HepG2 (cell line): ENCODE measurements around the gene GDF7. TPM values are rescaled to one million over a fixed set of nuclear protein-coding genes. Genes with fewer than 3 reads are reported as not detected.

Experiments
- AFF4 ChIP-seq: sonication (generic); formaldehyde crosslinking; IDR thresholded peaks from 2 replicates; pipeline ENCODE4 v1.4.0; 2020; ENCODE audit warnings: missing genetic modification reagents
- E2F2 ChIP-seq: sonication (generic); formaldehyde crosslinking; IDR thresholded peaks from 2 replicates; pipeline ENCODE4 v1.4.0; 2020; ENCODE audit warnings: missing genetic modification reagents, borderline replicate concordance
- GFI1 ChIP-seq: sonication (generic); formaldehyde crosslinking; IDR thresholded peaks from 2 replicates; pipeline ENCODE4 v1.5.0; 2020; ENCODE audit warnings: missing genetic modification reagents, mild to moderate bottlenecking, borderline replicate concordance
- HNRNPLL ChIP-seq: fragments of 200-400 bp; formaldehyde crosslinking; IDR thresholded peaks from 2 replicates; pipeline ENCODE4 v1.6.1; 2017; ENCODE audit warnings: mild to moderate bottlenecking, low read depth, low read length; ENCODE audit not compliant: poor library complexity, severe bottlenecking
- ISL2 ChIP-seq: sonication (generic); formaldehyde crosslinking; IDR thresholded peaks from 2 replicates; pipeline ENCODE4 v1.5.0; 2020; ENCODE audit warnings: missing genetic modification reagents
- MTA1 ChIP-seq: sonication (generic); formaldehyde crosslinking; IDR thresholded peaks from 2 replicates; pipeline ENCODE4 v1.4.0; 2020; ENCODE audit warnings: missing genetic modification reagents, mild to moderate bottlenecking, borderline replicate concordance
- NKX3-1 ChIP-seq: sonication (generic); formaldehyde crosslinking; IDR thresholded peaks from 2 replicates; pipeline ENCODE4 v1.5.0; 2020; ENCODE audit warnings: missing genetic modification reagents
- NRL ChIP-seq: sonication (generic); formaldehyde crosslinking; IDR thresholded peaks from 2 replicates; pipeline ENCODE4 v1.5.0; 2020; ENCODE audit warnings: missing genetic modification reagents, mild to moderate bottlenecking, moderate library complexity, borderline replicate concordance
- STAT5B ChIP-seq: sonication (generic); formaldehyde crosslinking; IDR thresholded peaks from 2 replicates; pipeline ENCODE4 v1.4.0; 2020; ENCODE audit warnings: missing genetic modification reagents
- TFDP2 ChIP-seq: sonication (generic); formaldehyde crosslinking; IDR thresholded peaks from 2 replicates; pipeline ENCODE4 v1.4.0; 2020; ENCODE audit warnings: missing genetic modification reagents
- ZBTB4 ChIP-seq: sonication (generic); formaldehyde crosslinking; IDR thresholded peaks from 2 replicates; pipeline ENCODE4 v1.4.0; 2020; ENCODE audit warnings: missing genetic modification reagents, mild to moderate bottlenecking, borderline replicate concordance
- ZNF383 ChIP-seq: sonication (generic); formaldehyde crosslinking; IDR thresholded peaks from 2 replicates; pipeline ENCODE4 v1.4.0; 2020; ENCODE audit warnings: missing genetic modification reagents, mild to moderate bottlenecking, borderline replicate concordance
- ZNF431 ChIP-seq: sonication (generic); formaldehyde crosslinking; IDR thresholded peaks from 2 replicates; pipeline ENCODE4 v1.9.0; 2022; ENCODE audit warnings: missing genetic modification reagents, low read depth, mild to moderate bottlenecking, borderline replicate concordance
- ZNF512 ChIP-seq: sonication (generic); formaldehyde crosslinking; IDR thresholded peaks from 2 replicates; pipeline ENCODE4 v1.4.0; 2020; ENCODE audit warnings: mild to moderate bottlenecking, missing genetic modification reagents
- ZNF670 ChIP-seq: sonication (generic); formaldehyde crosslinking; IDR thresholded peaks from 2 replicates; pipeline ENCODE4 v1.8.0; 2022; ENCODE audit warnings: mild to moderate bottlenecking, missing genetic modification reagents, borderline replicate concordance
- ZNF75D ChIP-seq: sonication (generic); formaldehyde crosslinking; IDR thresholded peaks from 2 replicates; pipeline ENCODE4 v1.8.1; 2023; ENCODE audit warnings: missing genetic modification reagents, mild to moderate bottlenecking, borderline replicate concordance
- polyA plus RNA-seq, 8 experiments: library from polyadenylated mRNA; depleted of rRNA in 3 of 8; stranded (reverse) in 7 of 8; unstranded in 1 of 8; fragments of >200 nt; fragmentation: Illumina TruSeq in 4 of 8; extraction: Trizol in 4 of 8; gene quantifications; 2 replicates each; pipeline versions ENCODE4 v1.2.1 to v1.2.3, GENCODE V29; 2011 to 2016; ENCODE audit warnings: low read depth in 4 of 8, missing spikeins in 1 of 8, mixed read lengths in 1 of 8; ENCODE audit not compliant: insufficient read depth in 1 of 8
- total RNA-seq, 5 experiments: library from RNA; depleted of rRNA; stranded (reverse); fragments of >200 nt; fragmentation: Illumina TruSeq; extraction: Trizol; gene quantifications; 2 replicates each; pipeline ENCODE4 v1.2.3, GENCODE V29; 2016; ENCODE audit warnings: low read depth in 1 of 5

The GDF7 gene
- total and polyA plus RNA-seq, 2 of the 13 experiments (the other 11 are each of a cell fraction or from before 2014, with no cell fraction given), result 1.6 to 15.0 TPM

- no peak for TF ChIP-seq AFF4 (CRISPR knock-in tag)
- no peak for TF ChIP-seq ZBTB4
- TF ChIP-seq TFDP2 (CRISPR knock-in tag), result no peak
- no peak for TF ChIP-seq ZNF670 (CRISPR knock-in tag)
- peak; percentile 72; the same call in 1 of the 2 replicates for TF ChIP-seq NRL
- no peak for TF ChIP-seq NKX3-1
- peak; percentile 41 for TF ChIP-seq HNRNPLL
- TF ChIP-seq MTA1, result no peak
- no peak for TF ChIP-seq ZNF383 (CRISPR knock-in tag)
- no peak for TF ChIP-seq ZNF512 (CRISPR knock-in tag)
- TF ChIP-seq E2F2 (CRISPR knock-in tag), result no peak
- TF ChIP-seq ZNF75D (CRISPR knock-in tag), result no peak
- no peak for TF ChIP-seq GFI1 (CRISPR knock-in tag)
- TF ChIP-seq ISL2 (CRISPR knock-in tag), result 0 out of 2 replicates have a peak, but pooled peaks have one; percentile 39
- TF ChIP-seq STAT5B (CRISPR knock-in tag), result no peak
- TF ChIP-seq ZNF431 (CRISPR knock-in tag), result no peak
These were observed 24.6 kb upstream of the GDF7 start (continued) for GRCh38 chr2:20642055-20642971.
